BJ (cell line): Measurements from ENCODE around the gene CBLN4. TPM values are rescaled to one million over a fixed set of nuclear protein-coding genes. Genes with fewer than 3 reads are reported as not detected.

ENCODE experiments used
- polyA plus RNA-seq: library from polyadenylated mRNA; depleted of rRNA; stranded (reverse); fragments of >200 nt; gene quantifications from 2 replicates; pipeline ENCODE4 v1.2.3, GENCODE V29; 2011; rRNA removed

Gene CBLN4
- polyA plus RNA-seq, 1 experiment = not detected

Other genes with a start within 250 kb of the CBLN4 start
- not detected in 2 replicates for gene MC3R, start 243.2 kb upstream of the CBLN4 start, polyA plus RNA-seq